ENCODE data around the gene SBF2.
"Not testable (repeated sequence)": the region's sequence is repeated elsewhere in the genome, so short reads cannot be mapped to it uniquely, and the experiment has no call there.

Gene SBF2

DNA sequence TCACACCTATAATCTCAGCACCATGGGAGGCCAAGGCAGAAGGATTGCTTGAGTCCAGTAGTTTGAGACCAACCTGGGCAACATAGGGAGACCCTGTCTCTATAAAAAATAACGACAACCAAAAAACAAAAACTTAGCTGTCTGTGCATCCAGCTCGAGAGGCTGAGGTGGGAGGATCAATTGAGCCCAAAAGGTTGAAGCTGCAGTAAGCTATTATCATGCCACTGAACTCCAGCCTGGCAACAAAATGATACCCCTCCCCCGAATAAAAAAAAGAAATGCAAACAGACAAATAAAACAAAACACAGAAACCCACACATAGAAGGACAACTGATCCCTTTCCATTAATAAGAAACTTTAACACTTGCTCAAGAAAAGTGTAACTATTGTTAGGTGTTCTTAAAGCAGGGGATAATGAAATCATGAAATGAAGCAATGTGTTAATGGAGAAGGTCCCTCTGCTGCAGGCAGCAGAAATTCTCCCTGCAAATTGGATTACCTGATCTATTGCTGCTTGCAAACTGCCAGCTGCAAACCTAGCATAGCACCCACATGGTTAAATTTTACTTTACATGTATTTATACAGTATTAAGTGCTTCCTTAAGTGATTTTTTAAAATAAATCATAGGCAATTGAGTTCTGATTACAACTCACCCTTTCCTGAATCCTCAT, 226.3 kb downstream of the SBF2 start:
- DNase-seq (ENCODE audit: low read depth in 3 of 3) = no peak

DNA sequence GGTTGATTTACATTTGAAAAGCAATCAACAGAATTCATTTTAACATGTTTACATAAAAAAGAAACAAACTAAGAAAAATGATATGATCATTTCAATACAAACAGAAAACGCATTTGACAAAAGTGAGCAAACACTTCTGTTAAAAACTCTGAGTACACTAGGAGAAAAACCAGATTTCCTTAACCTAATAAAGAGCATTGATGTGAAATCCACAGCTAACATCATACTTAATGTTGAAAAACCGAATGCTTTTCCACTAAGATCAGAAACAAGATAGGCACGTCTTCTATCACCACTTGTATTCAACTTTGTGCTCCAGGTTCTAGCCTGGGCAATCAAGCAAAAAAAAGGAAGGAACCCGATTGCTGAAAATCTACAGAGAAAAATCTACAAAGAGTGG, 227.6 kb downstream of the SBF2 start:
- no peak for DNase-seq (ENCODE audit: low read depth in 3 of 3)

DNA sequence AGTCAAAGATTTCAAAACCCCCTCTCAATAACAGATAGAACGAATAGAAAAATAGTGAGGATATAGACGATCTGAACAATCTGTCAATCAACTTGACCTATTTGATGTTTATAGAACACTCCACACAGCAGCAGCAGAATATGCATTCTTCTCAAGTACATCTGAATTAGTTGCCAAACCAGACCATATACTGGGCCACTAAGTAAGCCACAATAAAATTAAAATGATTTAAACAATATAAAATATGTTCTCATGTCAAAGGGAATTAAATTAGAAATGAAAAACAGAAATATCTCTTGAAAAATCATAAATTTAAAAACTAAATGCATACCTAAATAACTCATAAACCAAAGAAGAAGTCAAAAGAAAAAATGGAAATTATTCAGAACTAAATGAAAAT, 229.2 kb downstream of the SBF2 start:
- no peak for DNase-seq (ENCODE audit: low read depth in 3 of 3)

DNA sequence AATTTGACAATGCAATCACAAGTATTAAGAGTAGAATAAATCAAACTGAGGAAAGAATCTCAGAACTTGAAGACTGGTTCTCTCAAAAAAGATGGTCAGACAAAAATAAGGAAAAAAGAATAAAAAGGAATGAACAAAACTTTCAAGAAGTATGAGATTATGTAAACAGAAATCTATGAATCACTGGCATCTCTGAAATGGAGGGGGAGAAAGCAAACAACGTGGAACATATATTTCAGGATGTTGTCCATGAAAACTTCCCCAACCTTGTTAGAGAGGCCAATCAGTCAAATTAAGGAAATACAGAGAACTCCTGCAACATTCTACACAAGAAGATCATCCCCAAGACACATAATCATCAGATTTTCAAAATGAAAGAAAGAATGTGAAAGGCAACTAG, 235.7 kb downstream of the SBF2 start:
- DNase-seq (ENCODE audit: low read depth in 3 of 3) = no peak

DNA sequence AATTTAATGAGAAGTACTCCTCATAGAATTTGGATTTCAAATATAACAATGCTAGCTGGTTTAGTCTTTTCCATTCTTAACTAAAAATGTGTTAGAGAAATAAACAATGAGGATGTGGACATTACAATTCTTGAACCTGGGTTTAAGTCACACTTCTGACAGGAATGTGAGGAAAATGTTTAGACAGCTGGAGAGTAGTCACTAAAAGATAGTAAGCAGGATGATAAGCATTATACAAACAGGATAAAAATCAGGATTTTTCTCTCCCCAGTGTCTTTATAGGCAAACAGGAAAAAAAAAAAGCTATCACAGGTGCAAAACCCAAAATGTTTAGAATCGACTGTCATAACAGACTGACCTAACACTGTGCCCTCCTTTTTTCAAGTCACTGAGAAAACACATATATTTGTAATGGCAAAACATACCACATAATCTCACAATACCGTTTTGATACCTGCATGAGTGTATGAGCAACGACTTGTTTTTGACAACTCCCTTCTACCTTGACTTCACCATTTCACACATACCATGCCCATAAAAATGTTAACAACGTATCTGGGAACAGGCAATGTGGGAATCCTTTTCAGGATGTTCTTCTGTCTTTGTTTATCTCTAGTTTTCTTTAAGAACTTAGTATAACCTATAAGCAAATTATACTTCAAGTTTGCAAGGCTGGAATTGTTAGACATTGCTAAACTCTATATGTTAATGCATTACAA, 242.0 kb downstream of the SBF2 start:
- DNase-seq (ENCODE audit: low read depth in 3 of 3) = no peak

DNA sequence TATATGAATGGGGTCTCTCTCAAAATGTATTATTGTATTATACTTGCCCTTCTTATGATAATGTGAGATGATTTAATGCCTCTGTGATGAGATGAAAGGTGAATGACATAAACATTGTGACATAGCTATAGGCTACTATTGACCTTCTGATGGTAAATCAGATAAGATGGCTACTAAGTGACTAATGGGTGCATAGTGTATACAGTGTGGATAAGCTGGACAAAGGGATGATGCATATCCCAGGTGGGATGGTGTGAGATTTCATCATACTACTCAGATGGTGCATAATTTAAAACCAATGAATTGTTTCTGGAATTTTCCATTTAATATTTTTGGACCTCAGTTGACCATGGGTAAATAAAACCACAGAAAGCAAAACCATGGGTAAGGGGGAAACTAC, 243.5 kb downstream of the SBF2 start:
- no peak for DNase-seq (ENCODE audit: low read depth in 3 of 3)

DNA sequence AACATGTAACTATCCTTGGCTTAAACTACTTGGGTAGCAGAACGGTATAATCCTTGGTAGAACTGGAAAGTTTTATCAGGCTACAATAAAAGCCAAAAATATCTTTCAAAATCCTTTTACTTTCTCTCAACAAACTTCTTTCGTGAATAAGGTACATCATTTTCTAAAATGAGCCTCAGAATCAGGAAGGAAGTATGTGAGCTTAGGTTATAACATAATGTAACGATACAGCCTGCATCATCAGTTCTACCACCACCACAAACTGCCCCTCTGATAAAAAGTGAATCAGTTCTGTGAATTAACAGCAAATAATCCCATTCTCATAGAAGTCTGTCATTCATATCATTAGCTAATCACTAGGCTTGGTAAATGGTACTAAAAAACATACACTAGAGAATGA, 244.3 kb downstream of the SBF2 start:
- DNase-seq (ENCODE audit: low read depth in 3 of 3) = no peak

DNA sequence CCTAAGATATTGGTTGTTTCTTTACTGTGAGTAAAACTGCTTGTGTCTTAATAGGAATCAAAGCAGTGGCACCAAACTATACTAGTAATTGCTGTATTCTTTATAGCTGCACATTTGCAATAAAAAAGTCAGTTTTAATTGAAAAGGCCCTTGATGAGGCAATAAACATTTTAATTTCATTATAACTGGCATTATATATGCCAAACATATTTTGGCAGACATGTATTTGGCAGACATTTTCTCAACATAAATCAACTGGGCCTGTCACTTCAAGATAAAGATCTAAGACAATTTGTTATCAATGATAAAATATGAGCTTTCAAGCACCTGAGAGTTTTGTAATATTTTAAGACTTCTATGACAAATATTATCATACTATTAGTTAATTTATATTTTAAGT, 245.7 kb downstream of the SBF2 start:
- no peak for DNase-seq (ENCODE audit: low read depth in 3 of 3)

DNA sequence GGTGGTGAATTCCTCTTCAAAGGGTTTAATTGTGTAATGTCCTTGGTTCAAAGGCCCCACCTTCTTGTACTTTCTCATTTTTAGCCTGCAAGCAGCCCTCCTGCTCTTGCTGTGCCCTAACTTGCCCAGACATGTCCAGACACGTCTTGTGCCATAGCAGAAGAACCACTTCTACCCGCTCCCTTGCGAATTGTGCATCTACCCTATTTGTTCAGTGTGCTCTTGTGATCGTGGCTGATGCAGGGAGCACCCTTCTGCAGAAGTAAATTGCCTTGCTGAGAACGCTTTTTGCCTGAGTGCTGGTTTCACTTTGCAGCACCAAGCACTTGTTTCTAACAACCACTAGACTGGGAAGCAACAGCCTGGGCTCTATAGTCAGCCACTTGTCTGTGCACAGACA, 249.4 kb downstream of the SBF2 start:
- DNase-seq (ENCODE audit: low read depth in 3 of 3) = no peak

DNA sequence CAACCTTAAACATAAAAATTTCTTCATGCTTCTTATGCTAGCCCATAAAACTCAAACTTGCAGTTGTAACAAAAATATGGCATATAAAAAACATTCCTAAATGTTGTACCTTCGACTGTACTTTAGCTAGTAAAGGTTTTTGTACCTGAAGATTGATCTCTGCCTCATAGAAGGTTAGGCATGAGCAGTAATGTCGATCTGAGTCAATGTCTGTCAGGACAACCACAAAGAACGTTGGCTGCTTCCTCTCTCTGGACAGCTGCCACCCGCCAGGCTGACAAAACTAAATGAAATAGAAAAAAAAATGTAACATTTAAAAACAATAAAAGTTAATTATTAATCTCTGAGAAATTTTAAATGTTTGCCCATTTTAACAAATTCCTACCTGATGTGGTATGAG, 251.3 kb downstream of the SBF2 start:
- DNase-seq (ENCODE audit: low read depth in 3 of 3) = no peak

DNA sequence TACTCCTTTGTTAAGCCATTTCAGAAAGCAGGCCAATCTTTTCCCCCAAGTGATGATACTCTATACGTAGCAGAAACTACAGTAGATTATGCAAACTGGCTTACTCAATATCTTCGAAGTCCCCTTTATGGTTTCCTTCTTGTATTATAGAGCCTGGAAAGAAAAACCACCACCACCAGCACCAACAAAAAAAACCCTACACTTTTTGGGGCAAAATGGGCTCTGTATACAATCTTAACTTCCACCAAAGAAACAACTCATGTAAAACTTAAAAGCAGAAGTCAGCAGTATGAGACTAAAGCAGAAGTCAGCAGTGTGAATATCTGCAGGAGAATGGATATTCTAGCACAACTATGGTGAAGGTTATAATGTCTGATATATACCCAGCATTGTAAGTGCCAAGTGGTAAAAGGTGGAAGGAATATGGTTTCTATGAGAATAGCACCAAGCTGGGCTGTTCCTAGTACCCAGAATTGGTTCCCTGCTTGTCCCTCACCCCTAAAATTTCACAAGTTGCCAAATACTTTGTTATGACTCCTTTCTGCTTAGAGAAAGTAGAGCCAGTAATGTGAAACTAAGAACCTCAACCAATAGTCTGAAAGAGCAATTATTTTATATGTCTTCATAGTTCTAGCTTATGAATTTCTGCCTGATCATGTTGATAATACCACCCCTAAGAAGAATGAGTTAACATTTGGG, 252.1 kb downstream of the SBF2 start:
- no peak for DNase-seq (ENCODE audit: low read depth in 3 of 3)

DNA sequence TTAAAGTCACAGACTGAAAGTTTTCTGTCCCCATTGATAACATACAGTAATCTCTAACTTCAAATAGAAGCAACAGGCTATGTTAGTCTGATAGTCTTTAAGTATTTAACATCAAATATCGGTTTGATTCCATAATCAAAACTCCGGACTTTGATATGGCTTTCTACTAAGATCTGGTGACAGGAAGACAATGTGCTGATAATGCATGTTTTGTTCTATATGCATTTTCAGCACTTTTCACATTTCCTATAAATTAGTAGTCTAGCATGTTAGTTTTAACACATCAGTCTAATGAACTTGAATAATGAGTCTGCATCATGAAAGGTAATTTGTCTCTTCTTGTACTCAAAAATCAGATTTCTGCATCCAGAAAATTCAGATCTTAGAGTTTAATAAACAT, 252.7 kb downstream of the SBF2 start:
- DNase-seq (ENCODE audit: low read depth in 3 of 3) = no peak

DNA sequence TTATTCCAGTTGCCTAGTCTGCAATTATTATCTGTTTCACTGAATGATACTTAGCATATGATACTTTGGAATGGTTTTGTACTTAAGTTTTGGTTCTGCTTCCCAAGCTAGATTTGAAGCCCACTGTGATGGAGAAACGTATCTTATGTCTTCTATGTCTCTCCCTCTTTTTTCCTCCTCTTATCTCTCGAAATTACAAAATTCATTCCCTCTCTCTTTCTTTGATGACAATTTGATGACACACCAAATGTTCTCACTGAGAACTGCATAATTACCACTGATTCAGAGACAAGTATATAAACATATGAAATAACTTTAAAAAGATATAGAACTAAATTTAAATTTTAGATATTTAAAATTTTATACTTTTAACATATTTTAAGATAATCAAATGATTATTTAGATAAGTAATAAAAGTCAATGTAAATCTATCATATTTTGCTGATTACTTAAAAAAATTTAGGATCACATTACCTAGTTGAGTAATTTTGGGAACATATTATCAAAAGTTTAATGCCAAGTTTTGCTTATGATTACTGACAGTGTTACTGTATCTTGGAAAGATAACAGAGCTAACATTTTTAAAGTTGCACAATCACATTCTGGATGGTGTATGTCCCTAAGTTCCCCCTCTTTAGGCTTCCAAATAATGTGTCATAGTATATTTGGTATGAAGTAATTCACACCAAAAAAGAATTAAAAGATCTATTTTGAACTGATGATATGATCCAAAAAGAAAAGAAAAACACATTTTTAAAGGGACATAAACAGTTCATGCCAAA, 255.3 kb downstream of the SBF2 start:
- DNase-seq (ENCODE audit: low read depth in 3 of 3) = no peak

DNA sequence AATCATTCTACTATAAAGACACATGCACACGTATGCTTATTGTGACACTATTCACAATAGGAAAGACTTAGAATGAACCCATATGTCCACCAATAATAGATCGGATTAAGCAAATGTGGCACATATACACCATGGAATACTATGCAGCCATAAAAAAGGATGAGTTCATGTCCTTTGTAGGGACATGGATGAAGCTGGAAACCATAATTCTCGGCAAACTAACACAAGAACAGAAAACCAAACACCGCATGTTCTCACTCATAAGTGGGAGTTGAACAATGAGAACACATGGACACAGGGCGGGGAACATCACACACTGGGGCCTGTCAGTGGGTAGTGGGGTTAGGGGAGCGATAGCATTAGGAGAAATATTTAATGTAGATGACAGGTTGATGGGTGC, 258.1 kb downstream of the SBF2 start:
- DNase-seq (ENCODE audit: low read depth in 3 of 3) = not testable (repeated sequence)

DNA sequence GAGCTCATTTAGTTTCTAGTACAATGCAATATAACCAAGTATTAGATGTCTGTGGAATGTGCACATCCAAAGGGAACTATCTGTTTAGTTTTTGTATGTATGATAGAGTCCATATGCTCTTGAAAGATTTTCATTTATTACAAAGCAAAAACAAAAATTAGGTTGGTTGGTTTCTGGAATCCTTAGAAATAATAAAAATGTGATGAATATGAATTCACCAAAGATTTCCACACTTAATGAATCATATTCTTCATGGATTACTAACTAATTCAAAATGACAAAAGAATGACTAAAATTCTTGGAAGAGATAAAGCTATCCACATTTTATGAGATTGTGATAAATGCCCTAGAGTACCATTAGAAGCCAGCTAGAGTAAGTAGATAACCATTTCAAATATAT, 261.1 kb downstream of the SBF2 start:
- DNase-seq (ENCODE audit: low read depth in 3 of 3) = no peak

DNA sequence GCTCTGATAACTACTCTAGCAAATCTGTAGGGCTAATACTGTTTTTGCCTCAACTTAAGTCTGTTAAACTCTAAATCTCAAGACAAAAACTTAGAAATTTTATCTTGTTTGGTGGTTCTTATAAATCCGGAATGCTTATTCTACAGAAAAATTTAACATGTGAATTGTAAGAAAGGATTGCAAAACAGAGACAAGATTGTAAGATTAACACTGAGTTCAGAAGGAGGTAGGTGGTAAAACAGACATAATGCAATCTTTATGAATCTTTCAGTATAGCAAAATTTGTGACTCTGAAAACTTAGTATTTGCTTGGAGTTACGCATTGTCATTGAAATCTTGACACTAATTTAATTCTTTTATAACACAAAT, 263.9 kb downstream of the SBF2 start:
- DNase-seq (ENCODE audit: low read depth in 3 of 3) = no peak

DNA sequence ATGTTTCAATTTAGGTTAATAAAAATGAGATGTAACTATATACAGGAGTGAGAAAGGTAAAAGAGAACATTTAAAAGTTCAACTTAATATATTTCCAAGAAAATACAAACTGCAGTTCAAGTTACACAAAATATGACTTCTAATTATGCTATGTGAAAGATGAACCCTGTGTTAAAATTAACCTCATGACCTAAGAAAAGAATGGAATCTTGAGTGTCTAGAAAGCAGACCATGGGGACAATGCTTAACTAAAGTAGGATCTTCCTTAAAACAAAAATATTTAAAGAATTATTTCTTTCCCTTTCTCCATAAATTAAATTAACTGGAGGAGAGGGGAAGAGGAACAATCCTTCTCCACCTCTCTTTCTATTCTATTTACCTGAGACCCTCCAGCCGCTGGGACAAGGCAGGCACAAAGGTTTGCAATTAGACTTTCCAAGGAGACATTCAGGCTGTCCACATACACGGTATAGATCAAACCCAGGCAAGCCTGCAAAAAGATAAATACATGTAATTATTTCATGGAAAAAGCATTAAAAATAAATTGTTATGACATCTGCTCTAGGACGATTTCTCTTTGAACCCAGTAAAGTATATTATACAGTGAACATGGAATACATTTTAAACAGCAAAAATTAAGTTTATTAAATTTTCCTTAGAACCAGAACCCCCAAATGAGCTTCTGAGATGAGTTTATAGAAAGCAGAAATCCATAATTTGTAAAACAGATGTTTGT, 264.5 kb downstream of the SBF2 start:
- DNase-seq (ENCODE audit: low read depth in 3 of 3) = no peak

DNA sequence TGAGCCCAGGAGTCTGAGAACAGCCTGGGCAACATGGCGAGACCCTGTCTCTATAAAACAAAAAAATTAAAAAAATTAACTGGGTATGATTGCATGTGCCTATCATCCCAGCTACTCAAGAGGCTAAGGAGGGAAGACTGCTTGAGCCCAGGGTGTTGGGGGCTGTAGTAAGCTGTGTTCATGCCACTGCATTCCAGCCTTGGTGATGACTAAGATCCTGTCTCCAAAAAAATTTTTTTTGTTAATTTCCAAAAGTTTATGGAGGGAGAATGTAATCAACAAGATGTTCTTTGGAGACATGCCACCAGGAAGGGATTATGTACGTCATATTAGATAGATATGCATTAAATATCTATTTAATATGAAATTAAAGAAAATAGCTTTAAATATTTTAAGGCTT, 267.5 kb downstream of the SBF2 start:
- DNase-seq (ENCODE audit: low read depth in 3 of 3) = no peak

DNA sequence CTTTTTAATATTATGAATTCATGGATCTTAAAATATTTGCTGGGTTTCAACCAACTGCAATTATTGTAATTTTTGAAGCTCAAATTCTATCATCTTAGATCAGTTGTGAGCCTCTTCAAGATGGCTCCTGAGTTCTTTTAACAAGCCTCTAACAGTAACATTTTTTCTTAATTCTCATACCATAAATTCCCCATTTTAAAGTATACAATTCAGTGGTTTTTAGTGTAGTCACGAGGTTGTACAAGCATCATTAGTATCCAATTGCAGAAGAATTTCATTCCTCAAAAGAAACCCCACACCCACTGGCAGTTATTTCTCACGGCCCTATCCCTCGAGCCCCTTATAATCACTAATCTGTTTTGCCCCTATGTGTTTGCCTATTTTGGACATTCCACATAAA, 270.8 kb downstream of the SBF2 start:
- no peak for DNase-seq (ENCODE audit: low read depth in 3 of 3)

DNA sequence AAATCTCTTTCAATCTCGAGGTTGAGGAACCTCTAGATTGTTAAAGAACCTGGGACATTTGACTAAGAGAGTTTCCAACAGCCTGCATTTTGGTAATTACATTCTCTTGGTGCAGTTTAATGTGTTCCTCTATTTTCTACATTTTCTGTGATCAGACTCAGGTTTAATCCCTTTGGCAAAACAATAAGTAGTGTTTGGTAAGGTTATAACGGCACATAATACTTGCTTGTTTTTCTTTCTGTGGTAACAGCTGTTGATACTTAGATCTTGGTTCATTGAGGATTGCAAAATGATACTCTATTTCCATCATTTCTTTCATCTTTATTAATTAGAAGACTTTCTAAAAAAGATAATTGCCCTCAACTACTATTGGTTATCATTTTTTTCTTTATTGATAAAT, 271.3 kb downstream of the SBF2 start:
- no peak for DNase-seq (ENCODE audit: low read depth in 3 of 3)

DNA sequence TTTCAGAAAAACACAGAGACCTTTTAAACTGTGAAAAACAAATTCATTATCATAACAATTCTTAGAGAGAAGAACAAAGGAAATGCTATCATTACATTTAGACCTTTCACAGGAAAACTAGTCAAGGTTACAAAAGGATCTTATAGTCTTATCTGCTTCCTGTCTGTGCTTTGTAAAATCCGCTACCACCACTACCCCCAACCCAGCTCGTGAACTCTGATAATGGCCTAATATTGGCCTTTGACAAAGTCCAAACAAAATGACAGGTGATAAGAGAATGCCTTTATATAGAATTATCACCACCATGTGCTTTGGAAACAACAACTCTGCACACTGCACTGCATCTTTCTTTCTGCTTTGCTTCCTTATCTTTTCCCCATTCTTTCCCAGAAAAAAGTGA, 272.5 kb downstream of the SBF2 start:
- no peak for DNase-seq (ENCODE audit: low read depth in 3 of 3)
